ENCODE data around the gene GRB10.

Gene GRB10

GRCh38 chr7:50565977-50566376, 216.7 kb downstream of the GRB10 start:
- no peaks in the 10 kb centered on the region for H3K27me3 ChIP-seq (ENCODE audit: insufficient read depth, low read depth)
- no peaks in the 10 kb centered on the region for H4K20me1 ChIP-seq (ENCODE audit: insufficient read depth)
- no peaks in the 10 kb centered on the region for H3K36me3 ChIP-seq (ENCODE audit: insufficient read depth)
- no peak overlapping the region for H3K4me3 ChIP-seq (IDR thresholded peaks at IDR 0.05; ENCODE audit: insufficient read depth, low read depth, low read length)
- H3K4me2 ChIP-seq, result no peak overlapping the region
- no peaks in the 10 kb centered on the region for H3K79me2 ChIP-seq (ENCODE audit: insufficient read depth, low read depth)
- H3K27ac ChIP-seq, result no peak overlapping the region
- H3K4me1 ChIP-seq (ENCODE audit: low read depth, poor library complexity, severe bottlenecking), result no peaks in the 10 kb centered on the region
- no peak for TF ChIP-seq CTCF (conservative IDR thresholded peaks at IDR 0.05; ENCODE audit: low read depth, low read length)
- H2AFZ ChIP-seq (ENCODE audit: low read depth), result no peak overlapping the region
- H3K9ac ChIP-seq, result no peak overlapping the region

DNA sequence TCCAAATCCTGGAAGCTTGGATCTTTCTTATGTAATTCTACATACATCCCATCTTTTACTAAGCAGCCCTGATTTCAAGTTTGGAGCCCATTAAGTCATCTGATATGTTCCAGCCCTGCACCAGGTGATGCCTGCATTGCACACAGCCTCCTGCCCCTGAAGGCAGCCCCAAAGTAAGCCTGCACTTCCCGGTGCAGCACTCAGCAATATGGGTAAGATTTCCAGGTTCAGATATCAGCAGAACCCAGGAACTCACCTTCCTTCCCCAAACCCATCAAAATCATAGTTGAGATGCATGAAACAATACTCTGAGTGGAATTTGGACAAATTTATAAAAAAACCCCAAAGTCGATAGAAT, 217.2 kb downstream of the GRB10 start:
- H3K36me3 ChIP-seq (ENCODE audit: insufficient read depth), result no peaks in the 10 kb centered on the region
- H3K4me3 ChIP-seq (IDR thresholded peaks at IDR 0.05; ENCODE audit: insufficient read depth, low read depth, low read length), result no peak overlapping the region
- no peak overlapping the region for H3K9ac ChIP-seq
- no peak overlapping the region for H2AFZ ChIP-seq (ENCODE audit: low read depth)
- H3K4me2 ChIP-seq, result no peak overlapping the region
- no peaks in the 10 kb centered on the region for H3K4me1 ChIP-seq (ENCODE audit: low read depth, poor library complexity, severe bottlenecking)
- no peaks in the 10 kb centered on the region for H4K20me1 ChIP-seq (ENCODE audit: insufficient read depth)
- H3K79me2 ChIP-seq (ENCODE audit: insufficient read depth, low read depth), result no peaks in the 10 kb centered on the region
- H3K27me3 ChIP-seq (ENCODE audit: insufficient read depth, low read depth), result no peaks in the 10 kb centered on the region
- no peak for TF ChIP-seq CTCF (conservative IDR thresholded peaks at IDR 0.05; ENCODE audit: low read depth, low read length)
- H3K27ac ChIP-seq, result no peak overlapping the region

GRCh38 chr7:50564640-50565558, 217.8 kb downstream of the GRB10 start, which contains the start of gene DDC:
Gene DDC (minus strand): TSS chr7:50565405. CDS start chr7:50544085, 21,320 bp downstream.
- H2AFZ ChIP-seq (ENCODE audit: low read depth), result no peak within 1 kb of the TSS
- no peak within 1 kb of the TSS for H3K4me3 ChIP-seq (IDR thresholded peaks at IDR 0.05; ENCODE audit: insufficient read depth, low read depth, low read length)
- H3K27me3 ChIP-seq (ENCODE audit: insufficient read depth, low read depth), result no peaks in the 10 kb centered on the region
- no peak within 1 kb of the TSS for H3K9ac ChIP-seq
- no peaks in the 10 kb centered on the region for H4K20me1 ChIP-seq (ENCODE audit: insufficient read depth)
- H3K27ac ChIP-seq, result no peak within 1 kb of the TSS
- H3K36me3 ChIP-seq (ENCODE audit: insufficient read depth), result no peaks in the 10 kb centered on the region
- H3K4me2 ChIP-seq, result no peak within 1 kb of the TSS
- TF ChIP-seq CTCF (conservative IDR thresholded peaks at IDR 0.05; ENCODE audit: low read depth, low read length), result no peak
- H3K4me1 ChIP-seq (ENCODE audit: low read depth, poor library complexity, severe bottlenecking), result no peaks in the 10 kb centered on the region
- H3K79me2 ChIP-seq (ENCODE audit: insufficient read depth, low read depth), result no peaks in the 10 kb centered on the region

DNA sequence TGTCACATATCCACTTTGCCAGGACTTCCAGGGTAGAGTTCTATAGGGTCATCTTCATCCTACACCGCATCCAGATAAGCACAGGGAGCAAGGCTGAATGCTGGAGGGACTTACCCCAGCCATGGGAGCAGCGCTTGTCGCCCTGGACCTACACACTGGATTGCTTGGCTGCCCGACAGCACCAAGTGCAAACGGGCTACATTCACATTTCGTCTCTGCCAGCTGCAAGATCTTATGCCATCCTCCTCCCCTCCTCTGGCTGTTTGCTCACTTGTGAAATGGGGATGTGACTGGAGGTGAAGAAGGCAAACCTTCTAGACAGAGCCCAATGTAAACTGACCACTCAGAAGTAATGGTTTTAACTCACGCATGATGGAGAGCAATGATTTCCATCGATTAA, 218.5 kb downstream of the GRB10 start:
- Histone ChIP-seq H3K79me2 (ENCODE audit: insufficient read depth, low read depth) (no peaks in the 10 kb centered on the region), H3K4me2 (no peak overlapping the region), H2AFZ (ENCODE audit: low read depth) (no peak overlapping the region), H3K27me3 (ENCODE audit: insufficient read depth, low read depth) (no peaks in the 10 kb centered on the region), H3K36me3 (ENCODE audit: insufficient read depth) (no peaks in the 10 kb centered on the region), H3K9ac (no peak overlapping the region), H3K27ac (no peak overlapping the region), H3K4me3 (IDR thresholded peaks at IDR 0.05; ENCODE audit: insufficient read depth, low read depth, low read length) (no peak overlapping the region), H4K20me1 (ENCODE audit: insufficient read depth) (no peaks in the 10 kb centered on the region), H3K4me1 (ENCODE audit: low read depth, poor library complexity, severe bottlenecking) (no peaks in the 10 kb centered on the region)
- TF ChIP-seq CTCF (conservative IDR thresholded peaks at IDR 0.05; ENCODE audit: low read depth, low read length), result no peak
